Amniotic stem cell (primary cell): ENCODE measurements around the gene ITM2C.

Source experiments
- DNase-seq: peaks from one replicate; lab custom pipeline; 2025; lab: John Stamatoyannopoulos, UW

ITM2C gene

GRCh38 chr2:230852113-230852512 is 12.6 kb upstream of the ITM2C start:
- DNase-seq: no peak

- no peak for DNase-seq
Measured at GRCh38 chr2:230861552-230862255, 3.0 kb upstream of the ITM2C start.

- no peak for DNase-seq
Measured at GRCh38 chr2:230862292-230862691, 2.5 kb upstream of the ITM2C start.

- DNase-seq: no peak
Measured at GRCh38 chr2:230863031-230863430, 1.7 kb upstream of the ITM2C start.

- no peak for DNase-seq
Measured at GRCh38 chr2:230863442-230864121, 1.2 kb upstream of the ITM2C start.

- no peak for DNase-seq
Measured at GRCh38 chr2:230864122-230864604, 579 bp upstream of the ITM2C start.

GRCh38 chr2:230865307-230865765 is 594 bp downstream of the ITM2C start:
- DNase-seq: no peak

GRCh38 chr2:230865766-230866755 is 1.3 kb downstream of the ITM2C start:
- DNase-seq: no peak

GRCh38 chr2:230866756-230867523 is 2.2 kb downstream of the ITM2C start:
- DNase-seq: no peak

- no peak for DNase-seq
Measured at GRCh38 chr2:230868161-230868946, 3.6 kb downstream of the ITM2C start.

- DNase-seq: no peak
Measured at GRCh38 chr2:230868947-230869913, 4.5 kb downstream of the ITM2C start.

- DNase-seq: no peak
Measured at GRCh38 chr2:230869914-230870543, 5.3 kb downstream of the ITM2C start.

- DNase-seq: no peak
Measured at GRCh38 chr2:230870544-230871360, 6.0 kb downstream of the ITM2C start.

- DNase-seq: no peak
Measured at GRCh38 chr2:230871361-230872150, 6.8 kb downstream of the ITM2C start.

GRCh38 chr2:230872151-230872967 is 7.6 kb downstream of the ITM2C start:
- no peak for DNase-seq

GRCh38 chr2:230872968-230873660 is 8.4 kb downstream of the ITM2C start:
- DNase-seq: no peak
